ENCODE measurements around the gene P2RY2. TPM values are rescaled to one million over a fixed set of nuclear protein-coding genes. Genes with fewer than 3 reads are reported as not detected.

P2RY2 gene
- total RNA-seq, 1 experiment from 2014 or later: 2.9 TPM

GRCh38 chr11:73227571-73228211 lies 9.6 kb downstream of the P2RY2 start:
- peak; percentile 42 for DNase-seq (ENCODE audit: low read depth, low spot score)
- H4K20me1 ChIP-seq (ENCODE audit: insufficient read depth): no peaks in the 10 kb centered on the region
- peak overlapping the region; percentile 29; the same call in 1 of the 2 replicates for H3K9ac ChIP-seq (ENCODE audit: low read length)
- peaks cover 25 to 34% of the 10 kb centered on the region in 2 experiments for H3K4me1 ChIP-seq (ENCODE audit: control insufficient read depth in 1 of 2, insufficient read depth in 2 of 2, low read length in 2 of 2)
- H3K36me3 ChIP-seq (ENCODE audit: control insufficient read depth in 1 of 2, insufficient read depth in 2 of 2, low read length in 2 of 2): no peaks in the 10 kb centered on the region
- ChIA-PET RAD21 (ENCODE audit: low non-redundant PET in 1 of 2, low total read pairs in 2 of 2, uncharacterized antibody in 2 of 2, unreplicated experiment in 2 of 2) (interaction anchor here in 1 of 2 experiments (0.6 kb wide), 1 partner anchor 124 kb away, joined by 9 read pairs; no protein-coding TSS in a partner anchor), CTCF (interaction anchor here (1.8 kb wide), 1 partner anchor 9 kb away, joined by 7 read pairs; no protein-coding TSS in a partner anchor), POLR2A (no interaction called here)
- H3K4me3 ChIP-seq (replicated peaks in 1 of 2; ENCODE audit: low read depth in 1 of 2, low read length in 2 of 2): peak overlapping the region in 1 of 2 experiments; percentile 29; a peak in 2 of 4 replicates
- intact Hi-C loops (cut with micrococcal nuclease): no loop called here
- H3K27me3 ChIP-seq (ENCODE audit: insufficient read depth, low read length): no peaks in the 10 kb centered on the region
- no TSS peak for BruUV-seq (replicated peaks)
- ATAC-seq: peak; percentile 95
- peak overlapping the region; percentile 46; the same call in 1 of the 2 replicates for H3K27ac ChIP-seq (ENCODE audit: low read depth, low read length)
- no peaks in the 10 kb centered on the region for H3K9me2 ChIP-seq (ENCODE audit: insufficient read depth)
- no peaks in the 10 kb centered on the region for H3K9me3 ChIP-seq (ENCODE audit: control insufficient read depth in 1 of 2, insufficient read depth in 1 of 2, low read depth in 1 of 2, low read length in 2 of 2)
- TF ChIP-seq YY1 (IDR thresholded peaks at IDR 0.05; ENCODE audit: extremely low read depth, insufficient replicate concordance, low read depth, low read length): peak; percentile 44
- TF ChIP-seq RAD21 (IDR thresholded peaks at IDR 0.05; ENCODE audit: low read depth): peak; percentile 50; the same call in 1 of the 2 replicates
- no peak for TF ChIP-seq MAX (IDR thresholded peaks at IDR 0.05)
- TF ChIP-seq SP1 (IDR thresholded peaks at IDR 0.05; ENCODE audit: low read depth): peak; percentile 67
- no peak for TF ChIP-seq EZH2 (IDR thresholded peaks at IDR 0.05)
- TF ChIP-seq CTCF (IDR thresholded peaks at IDR 0.05 in 2 of 3, conservative IDR thresholded peaks at IDR 0.05 in 1 of 3; ENCODE audit: borderline replicate concordance in 1 of 3, insufficient read depth in 1 of 3, low read depth in 2 of 3, low read length in 2 of 3): peak; percentile 7 to 53 (median 48); a peak in 5 of 6 replicates
- no peaks in the 10 kb centered on the region for H3K79me2 ChIP-seq (ENCODE audit: insufficient read depth, low read length)
- H3K4me2 ChIP-seq (ENCODE audit: low read length): peak overlapping the region; percentile 64
- no peak overlapping the region for H2AFZ ChIP-seq (ENCODE audit: low read depth, low read length, poor library complexity, severe bottlenecking)

All from HCT116 (cell line).